Panc1 (cell line): ENCODE measurements around the gene SCARF1. TPM values are rescaled to one million over a fixed set of nuclear protein-coding genes. Genes with fewer than 3 reads are reported as not detected.

Experiments
- ATAC-seq: fragments of 200-7000 bp; cut with Tn5 transposase; 2 replicates; pipeline ENCODE4 v1.9.1; 2020; ENCODE audit warnings: mild to moderate bottlenecking, moderate library complexity
- BruUV-seq: library from RNA; stranded (reverse); fragments of 400-500 nt; replicated peaks from 2 replicates; lab custom pipeline; 2021; lab: Mats Ljungman, UMichigan
- CTCF ChIA-PET: fragments of 300-600 bp; sonication (Branson Sonifier 250); formaldehyde crosslinking; loops from one replicate; lab custom pipeline; 2022; ENCODE audit warnings: antibody characterized with exemption; lab: Charles Lee
- POLR2A ChIA-PET: fragments of 300-600 bp; sonication (Branson Sonifier 250); formaldehyde crosslinking; loops from one replicate; lab custom pipeline; 2022; ENCODE audit warnings: antibody characterized with exemption; lab: Charles Lee
- DNase-seq: peaks from one replicate; pipeline ENCODE4 v3.0.0-alpha.2; 2010; ENCODE audit warnings: low read depth, low spot score
- H3K27ac ChIP-seq: 2 replicates; pipeline ENCODE4 v1.5.1; 2011; ENCODE audit warnings: mild to moderate bottlenecking, low read length, inconsistent platforms
- H3K27me3 ChIP-seq: fragments of 200-500 bp; sonication (Bioruptor generic); 2 replicates; pipeline ENCODE4 v1.6.0; 2014; ENCODE audit warnings: low read length, inconsistent platforms; ENCODE audit not compliant: control insufficient read depth, insufficient read depth
- H3K36me3 ChIP-seq: fragments of 200-500 bp; sonication (Bioruptor generic); 2 replicates; pipeline ENCODE4 v1.5.1; 2014; ENCODE audit warnings: inconsistent platforms, mild to moderate bottlenecking, low read length, moderate library complexity; ENCODE audit not compliant: control insufficient read depth, insufficient read depth
- H3K4me1 ChIP-seq: 2 replicates; pipeline ENCODE4 v1.5.1; 2011; ENCODE audit warnings: inconsistent platforms, mild to moderate bottlenecking, low read length, moderate library complexity; ENCODE audit not compliant: control insufficient read depth, insufficient read depth
- H3K4me3 ChIP-seq, 2 experiments: 2 replicates each; pipeline ENCODE4 v1.5.1; 2011 to 2012; ENCODE audit warnings: low read depth in 2 of 2, low read length in 2 of 2, mild to moderate bottlenecking in 2 of 2, inconsistent platforms in 1 of 2, moderate library complexity in 1 of 2
- H3K9me3 ChIP-seq: fragments of 200-500 bp; sonication (Bioruptor generic); 2 replicates; pipeline ENCODE4 v1.5.1; 2014; ENCODE audit warnings: low read depth, mild to moderate bottlenecking, inconsistent platforms, low read length, moderate library complexity; ENCODE audit not compliant: control insufficient read depth, insufficient read depth
- POLR2AphosphoS5 ChIP-seq: IDR thresholded peaks from 2 replicates; pipeline ENCODE4 v1.6.1; 2012; ENCODE audit warnings: mild to moderate bottlenecking, low read depth, low read length, moderate library complexity
- REST ChIP-seq, 2 experiments: IDR thresholded peaks; 2 replicates each; pipeline ENCODE4 v1.6.1; 2011 to 2012; ENCODE audit warnings: low read depth in 2 of 2, control low read depth in 1 of 2, low read length in 1 of 2, mild to moderate bottlenecking in 1 of 2, moderate library complexity in 1 of 2; ENCODE audit not compliant: insufficient read depth in 1 of 2
- SIN3A ChIP-seq: IDR thresholded peaks from 2 replicates; pipeline ENCODE4 v1.6.1; 2012; ENCODE audit warnings: low read depth, mild to moderate bottlenecking, low read length, moderate library complexity, borderline replicate concordance; ENCODE audit not compliant: insufficient read depth
- TCF7L2 ChIP-seq: IDR thresholded peaks from 2 replicates; pipeline ENCODE4 v1.6.1; 2011; ENCODE audit warnings: mild to moderate bottlenecking, low read depth, low read length, inconsistent platforms
- in situ Hi-C: cut with HindIII; loops from 2 replicates; pipeline ENCODE4 v1.10.0; 2016; ENCODE audit warnings: low sequenced_read_pairs, low pct_unique_long_range_greater_than_20kb
- intact Hi-C: fragments of 100-400 bp; cut with micrococcal nuclease; formaldehyde crosslinking; loops from one replicate; pipeline ENCODE4 v1.10.0; 2022; ENCODE audit not compliant: unreplicated experiment
- total RNA-seq: library from RNA; stranded (reverse); gene quantifications from one replicate; pipeline ENCODE4 v1.2.1, GENCODE V29; 2021; ENCODE audit not compliant: unreplicated experiment
- TF ChIP-seq, protein P1 (sequence below): fragments of 450-650 bp; IDR thresholded peaks from 2 replicates; pipeline ENCODE4 v1.5.1; 2017; ENCODE audit warnings: mild to moderate bottlenecking

Gene SCARF1
- total RNA-seq, 1 experiment from 2014 or later = 6.6 TPM

GRCh38 chr17:1626333-1626732, 19.2 kb downstream of the SCARF1 start:
- no peaks in the 10 kb centered on the region for H3K27me3 ChIP-seq
- ATAC-seq (no peak), DNase-seq (no peak)
- intact Hi-C loops (no loop called here), in situ Hi-C loops (no loop called here)
- H3K27ac ChIP-seq = no peak overlapping the region
- CTCF ChIA-PET = interaction anchor here (1.4 kb wide), 1 partner anchor 52 kb away, joined by 6 read pairs; no protein-coding TSS in a partner anchor
- BruUV-seq = TSS peak; percentile 61
- H3K9me3 ChIP-seq = no peaks in the 10 kb centered on the region
- POLR2A ChIA-PET = interaction anchor here (0.6 kb wide), 1 partner anchor 144 kb away, joined by 3 read pairs; no protein-coding TSS in a partner anchor
- TF ChIP-seq TCF7L2 (no peak), SIN3A (no peak), POLR2AphosphoS5 (no peak), REST (IDR thresholded peaks at IDR 0.05; ENCODE audit: insufficient read depth in 1 of 2, low read depth in 2 of 2, low read length in 1 of 2) (no peak)
- TF ChIP-seq, protein P1, sequence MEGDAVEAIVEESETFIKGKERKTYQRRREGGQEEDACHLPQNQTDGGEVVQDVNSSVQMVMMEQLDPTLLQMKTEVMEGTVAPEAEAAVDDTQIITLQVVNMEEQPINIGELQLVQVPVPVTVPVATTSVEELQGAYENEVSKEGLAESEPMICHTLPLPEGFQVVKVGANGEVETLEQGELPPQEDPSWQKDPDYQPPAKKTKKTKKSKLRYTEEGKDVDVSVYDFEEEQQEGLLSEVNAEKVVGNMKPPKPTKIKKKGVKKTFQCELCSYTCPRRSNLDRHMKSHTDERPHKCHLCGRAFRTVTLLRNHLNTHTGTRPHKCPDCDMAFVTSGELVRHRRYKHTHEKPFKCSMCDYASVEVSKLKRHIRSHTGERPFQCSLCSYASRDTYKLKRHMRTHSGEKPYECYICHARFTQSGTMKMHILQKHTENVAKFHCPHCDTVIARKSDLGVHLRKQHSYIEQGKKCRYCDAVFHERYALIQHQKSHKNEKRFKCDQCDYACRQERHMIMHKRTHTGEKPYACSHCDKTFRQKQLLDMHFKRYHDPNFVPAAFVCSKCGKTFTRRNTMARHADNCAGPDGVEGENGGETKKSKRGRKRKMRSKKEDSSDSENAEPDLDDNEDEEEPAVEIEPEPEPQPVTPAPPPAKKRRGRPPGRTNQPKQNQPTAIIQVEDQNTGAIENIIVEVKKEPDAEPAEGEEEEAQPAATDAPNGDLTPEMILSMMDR = no peak
- no peak overlapping the region for H3K4me3 ChIP-seq
- H3K36me3 ChIP-seq = no peaks in the 10 kb centered on the region
- peaks cover 8% of the 10 kb centered on the region for H3K4me1 ChIP-seq

DNA sequence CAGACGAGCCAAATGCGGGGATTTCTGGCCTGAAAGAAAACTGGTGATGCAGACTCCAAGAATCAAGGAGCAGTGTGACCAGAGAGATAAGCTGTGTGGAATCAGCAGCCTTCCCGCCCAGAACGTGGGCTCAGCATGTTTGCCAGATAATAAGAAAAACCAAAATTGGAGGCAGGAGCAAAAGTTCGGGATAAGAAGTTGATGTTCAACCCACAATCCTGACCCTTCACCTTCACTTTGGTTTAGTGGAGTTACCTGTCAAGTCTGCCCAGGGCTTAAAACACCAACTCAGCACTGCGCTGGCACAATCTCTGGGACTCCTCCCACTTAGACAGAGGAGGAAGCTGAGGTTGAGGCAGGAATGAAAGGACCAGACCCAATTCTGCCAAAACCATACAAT, 20.0 kb downstream of the SCARF1 start:
- BruUV-seq = no TSS peak
- DNase-seq (no peak), ATAC-seq (no peak)
- Histone ChIP-seq H3K27ac (no peak overlapping the region), H3K27me3 (no peaks in the 10 kb centered on the region), H3K36me3 (no peaks in the 10 kb centered on the region), H3K4me3 (no peak overlapping the region), H3K4me1 (peaks cover 8% of the 10 kb centered on the region), H3K9me3 (no peaks in the 10 kb centered on the region)
- TF ChIP-seq POLR2AphosphoS5 (no peak), REST (IDR thresholded peaks at IDR 0.05; ENCODE audit: insufficient read depth in 1 of 2, low read depth in 2 of 2, low read length in 1 of 2) (no peak), TCF7L2 (no peak), SIN3A (no peak)
- TF ChIP-seq, protein P1 = no peak
- POLR2A ChIA-PET = no interaction called here
- CTCF ChIA-PET = interaction anchor here (1.2 to 1.4 kb wide), 2 partner anchors 51 to 52 kb away, joined by 3 to 6 read pairs; no protein-coding TSS in a partner anchor
- in situ Hi-C loops (no loop called here), intact Hi-C loops (no loop called here)
